Activated CD8-positive, alpha-beta memory T cell treated with anti-CD3 and anti-CD28 coated beads, Interleukin-2, amount 50 U/mL, for 48 hours (primary cell): ENCODE measurements around the gene PPP2R2C.

ENCODE experiments used
- DNase-seq: peaks from one replicate; pipeline ENCODE4 v3.0.0-alpha.2; 2020

Gene PPP2R2C

GRCh38 chr4:6277935-6278800 is 194.2 kb downstream of the PPP2R2C start:
- DNase-seq: no peak

GRCh38 chr4:6277139-6277802 is 195.1 kb downstream of the PPP2R2C start:
- DNase-seq: no peak

- no peak for DNase-seq
Observed at GRCh38 chr4:6275898-6276806, 196.3 kb downstream of the PPP2R2C start.

GRCh38 chr4:6275351-6275750 is 197.1 kb downstream of the PPP2R2C start:
- DNase-seq: no peak

- DNase-seq: no peak
Observed at GRCh38 chr4:6273661-6273990, 198.8 kb downstream of the PPP2R2C start.

GRCh38 chr4:6272863-6273660 is 199.4 kb downstream of the PPP2R2C start:
- DNase-seq: no peak

GRCh38 chr4:6271701-6272465 is 200.5 kb downstream of the PPP2R2C start:
- no peak for DNase-seq

GRCh38 chr4:6271206-6271605 is 201.2 kb downstream of the PPP2R2C start:
- no peak for DNase-seq

GRCh38 chr4:6270636-6271121 is 201.7 kb downstream of the PPP2R2C start:
- DNase-seq: no peak
